Neural progenitor cell (in vitro differentiated cells): ENCODE results near the gene PLOD3. TPM values are rescaled to one million over a fixed set of nuclear protein-coding genes. Genes with fewer than 3 reads are reported as not detected.
A peak's percentile ranks its signal among the peaks of the same experiment; 100 is the strongest.

Source experiments
- DNase-seq: peaks from one replicate; pipeline ENCODE4 v3.0.0-alpha.2; 2016; ENCODE audit warnings: low spot score
- H2AFZ ChIP-seq: fragments of 200-600 bp; sonication (generic); replicated peaks from 2 replicates; pipeline ENCODE4 v1.6.1; 2016; ENCODE audit warnings: antibody characterized with exemption
- H3F3A ChIP-seq: fragments of 200-600 bp; sonication (generic); 2 replicates; pipeline ENCODE4 v1.6.1; 2016; ENCODE audit warnings: antibody characterized with exemption, low read depth
- H3K27ac ChIP-seq: fragments of 200-600 bp; sonication (generic); 2 replicates; pipeline ENCODE4 v1.5.1; 2016; ENCODE audit warnings: mild to moderate bottlenecking
- H3K27me3 ChIP-seq: fragments of 200-600 bp; sonication (generic); 2 replicates; pipeline ENCODE4 v1.6.1; 2016; ENCODE audit warnings: mild to moderate bottlenecking, moderate library complexity
- H3K36me3 ChIP-seq: fragments of 200-600 bp; sonication (generic); 2 replicates; pipeline ENCODE4 v1.5.1; 2016
- H3K4me1 ChIP-seq: fragments of 200-600 bp; sonication (generic); 2 replicates; pipeline ENCODE4 v1.6.1; 2016; ENCODE audit warnings: mixed run types
- H3K4me2 ChIP-seq: fragments of 200-600 bp; sonication (generic); 2 replicates; pipeline ENCODE4 v1.6.1; 2016
- H3K4me3 ChIP-seq: fragments of 200-600 bp; sonication (generic); 2 replicates; pipeline ENCODE4 v1.5.1; 2016
- H3K79me2 ChIP-seq: fragments of 200-600 bp; sonication (generic); 2 replicates; pipeline ENCODE4 v1.6.1; 2016; ENCODE audit warnings: low read depth
- H3K9ac ChIP-seq: fragments of 200-600 bp; sonication (generic); 2 replicates; pipeline ENCODE4 v1.6.1; 2016
- H3K9me3 ChIP-seq: fragments of 200-600 bp; sonication (generic); 2 replicates; pipeline ENCODE4 v1.5.1; 2016; ENCODE audit warnings: low read depth
- H4K20me1 ChIP-seq: fragments of 200-600 bp; sonication (generic); 2 replicates; pipeline ENCODE4 v1.6.1; 2016; ENCODE audit warnings: low read depth
- H3K27ac Mint-ChIP-seq: 3 replicates; pipeline ENCODE4 v1.8.0; 2021; ENCODE audit warnings: mixed read lengths
- H3K27me3 Mint-ChIP-seq: 2 replicates; pipeline ENCODE4 v1.8.0; 2022; ENCODE audit warnings: low read depth, mild to moderate bottlenecking, inconsistent platforms, moderate library complexity, mixed read lengths; ENCODE audit not compliant: insufficient read depth
- H3K36me3 Mint-ChIP-seq: 3 replicates; pipeline ENCODE4 v1.8.0; 2021; ENCODE audit warnings: mixed read lengths
- H3K4me1 Mint-ChIP-seq: 3 replicates; pipeline ENCODE4 v1.8.0; 2021; ENCODE audit warnings: mixed read lengths
- H3K4me3 Mint-ChIP-seq: 3 replicates; pipeline ENCODE4 v1.8.0; 2021; ENCODE audit warnings: mild to moderate bottlenecking, moderate library complexity, mixed read lengths
- H3K9me3 Mint-ChIP-seq: 3 replicates; pipeline ENCODE4 v1.8.0; 2020; ENCODE audit warnings: mixed read lengths
- CTCF ChIP-seq: fragments of 200-600 bp; sonication (generic); IDR thresholded peaks from 2 replicates; pipeline ENCODE4 v1.5.1; 2017; ENCODE audit warnings: antibody characterized with exemption, mild to moderate bottlenecking
- EZH2 ChIP-seq: fragments of 200-600 bp; sonication (generic); IDR thresholded peaks from 2 replicates; pipeline ENCODE4 v1.6.1; 2017; ENCODE audit warnings: antibody characterized with exemption, mild to moderate bottlenecking, moderate library complexity
- EZH2phosphoT487 ChIP-seq: fragments of 200-600 bp; sonication (generic); IDR thresholded peaks from 2 replicates; pipeline ENCODE4 v1.6.1; 2017; ENCODE audit warnings: antibody characterized with exemption
- total RNA-seq: library from RNA; depleted of rRNA; stranded (reverse); fragments of >200 nt; gene quantifications from 2 replicates; pipeline ENCODE4 v1.2.3, GENCODE V29; 2015; ENCODE audit warnings: low replicate concordance

PLOD3 gene
- total RNA-seq, 1 donor from 2014 or later: 9.4 TPM

- peak overlapping the region; percentile 7 for H3K4me3 Mint-ChIP-seq
- peaks cover 8% of the 10 kb centered on the region for H3K27me3 Mint-ChIP-seq
- DNase-seq: no peak
- H3F3A ChIP-seq: peaks cover 11% of the 10 kb centered on the region
- no peaks in the 10 kb centered on the region for H3K4me1 ChIP-seq
- no peak overlapping the region for H3K9ac ChIP-seq
- H3K36me3 ChIP-seq: no peaks in the 10 kb centered on the region
- H3K9me3 ChIP-seq: no peaks in the 10 kb centered on the region
- no peaks in the 10 kb centered on the region for H3K27me3 ChIP-seq
- H3K4me2 ChIP-seq: peak overlapping the region; percentile 78
- H3K27ac ChIP-seq: no peak overlapping the region
- peaks cover 6% of the 10 kb centered on the region for H4K20me1 ChIP-seq
- H3K4me3 ChIP-seq: peak overlapping the region; percentile 54
- TF ChIP-seq EZH2phosphoT487 (no peak), CTCF (no peak), EZH2 (no peak)
- H2AFZ ChIP-seq: no peak overlapping the region
- no peaks in the 10 kb centered on the region for H3K9me3 Mint-ChIP-seq
- peaks cover 5% of the 10 kb centered on the region for H3K4me1 Mint-ChIP-seq
- no peak overlapping the region for H3K27ac Mint-ChIP-seq
- H3K79me2 ChIP-seq: no peaks in the 10 kb centered on the region
- peaks cover 7% of the 10 kb centered on the region for H3K36me3 Mint-ChIP-seq
Observed at GRCh38 chr7:101231644-101232043, 14.3 kb upstream of the PLOD3 start.

GRCh38 chr7:101226721-101227120 is 9.3 kb upstream of the PLOD3 start:
- Histone ChIP-seq H3K27ac (no peak overlapping the region), H3K9ac (no peak overlapping the region), H4K20me1 (peaks cover 4% of the 10 kb centered on the region), H3K79me2 (peaks cover under 1% of the 10 kb centered on the region), H3K4me1 (no peaks in the 10 kb centered on the region), H3K9me3 (no peaks in the 10 kb centered on the region), H3F3A (peaks cover 3% of the 10 kb centered on the region), H2AFZ (no peak overlapping the region), H3K36me3 (no peaks in the 10 kb centered on the region), H3K4me3 (no peak overlapping the region), H3K4me2 (no peak overlapping the region), H3K27me3 (no peaks in the 10 kb centered on the region)
- Mint-ChIP-seq H3K27ac (no peak overlapping the region), H3K36me3 (peaks cover 14% of the 10 kb centered on the region), H3K9me3 (no peaks in the 10 kb centered on the region), H3K4me1 (peaks cover 2% of the 10 kb centered on the region), H3K4me3 (no peak overlapping the region), H3K27me3 (peaks cover 6% of the 10 kb centered on the region)
- TF ChIP-seq CTCF: no peak
- no peak for TF ChIP-seq EZH2
- no peak for TF ChIP-seq EZH2phosphoT487
- DNase-seq: no peak

- H3K36me3 ChIP-seq: no peaks in the 10 kb centered on the region
Observed at GRCh38 chr7:101225650-101226049, 8.3 kb upstream of the PLOD3 start.

More at GRCh38 chr7:101225650-101226049, 8.3 kb upstream of the PLOD3 start:
- Histone ChIP-seq H2AFZ (no peak overlapping the region), H3K27me3 (no peaks in the 10 kb centered on the region), H3K27ac (no peak overlapping the region), H3F3A (no peaks in the 10 kb centered on the region), H3K4me2 (no peak overlapping the region), H3K79me2 (peaks cover 9% of the 10 kb centered on the region), H3K9me3 (no peaks in the 10 kb centered on the region), H3K9ac (no peak overlapping the region), H3K4me1 (no peaks in the 10 kb centered on the region), H4K20me1 (peaks cover 4% of the 10 kb centered on the region), H3K4me3 (no peak overlapping the region)
- DNase-seq: no peak
- peaks cover 2% of the 10 kb centered on the region for H3K4me1 Mint-ChIP-seq
- H3K9me3 Mint-ChIP-seq: no peaks in the 10 kb centered on the region
- no peak for TF ChIP-seq CTCF
- TF ChIP-seq EZH2phosphoT487: no peak
- TF ChIP-seq EZH2: no peak
- no peak overlapping the region for H3K4me3 Mint-ChIP-seq
- H3K27ac Mint-ChIP-seq: no peak overlapping the region
- H3K27me3 Mint-ChIP-seq: peaks cover 11% of the 10 kb centered on the region
- H3K36me3 Mint-ChIP-seq: peaks cover 14% of the 10 kb centered on the region
